IMR-90 (cell line): ENCODE results near the gene TMEM170A. TPM values are rescaled to one million over a fixed set of nuclear protein-coding genes. Genes with fewer than 3 reads are reported as not detected.
A peak's percentile ranks its signal among the peaks of the same experiment; 100 is the strongest.

Experiments
- ATAC-seq: fragments of 200-7000 bp; cut with Tn5 transposase; 2 replicates; pipeline ENCODE4 v1.9.1; 2020; ENCODE audit warnings: low read depth, mild to moderate bottlenecking, moderate library complexity
- BruUV-seq: library from RNA; stranded (reverse); fragments of 400-500 nt; replicated peaks from 2 replicates; lab custom pipeline; 2021; lab: Mats Ljungman, UMichigan
- CTCF ChIA-PET: fragments of 300-600 bp; formaldehyde crosslinking; extraction: SDS; loops from one replicate; lab custom pipeline; 2021; ENCODE audit warnings: antibody characterized with exemption; lab: Yijun Ruan, JAX
- POLR2A ChIA-PET: fragments of 300-600 bp; sonication (Branson Sonifier 250); formaldehyde crosslinking; loops from one replicate; lab custom pipeline; 2022; ENCODE audit warnings: antibody characterized with exemption; ENCODE audit not compliant: unreplicated experiment; lab: Charles Lee
- DNase-seq: peaks from one replicate; pipeline ENCODE4 v3.0.0; 2013
- H2AFZ ChIP-seq: replicated peaks from 2 replicates; pipeline ENCODE3; 2013; ENCODE audit warnings: low read length, mild to moderate bottlenecking; ENCODE audit not compliant: poor library complexity
- H2AK5ac ChIP-seq: 2 replicates; pipeline ENCODE4 v1.6.1; 2013; ENCODE audit warnings: low read depth, low read length, inconsistent platforms
- H2AK9ac ChIP-seq: replicated peaks from 2 replicates; pipeline ENCODE3; 2013; ENCODE audit warnings: mild to moderate bottlenecking, low read depth, low read length, moderate library complexity; ENCODE audit not compliant: poor library complexity
- H2BK120ac ChIP-seq: 2 replicates; pipeline ENCODE4 v1.6.1; 2013; ENCODE audit warnings: low read depth, low read length, inconsistent platforms
- H2BK15ac ChIP-seq: 3 replicates; pipeline ENCODE4 v1.6.1; 2013; ENCODE audit warnings: low read depth, low read length, inconsistent platforms
- H2BK20ac ChIP-seq: 2 replicates; pipeline ENCODE4 v1.6.1; 2013; ENCODE audit warnings: low read depth, mild to moderate bottlenecking, inconsistent platforms, low read length, moderate library complexity
- H2BK5ac ChIP-seq: 2 replicates; pipeline ENCODE4 v1.6.1; 2013; ENCODE audit warnings: mild to moderate bottlenecking, low read depth, low read length, inconsistent platforms; ENCODE audit not compliant: poor library complexity, severe bottlenecking
- H3K14ac ChIP-seq: replicated peaks from 2 replicates; pipeline ENCODE4 v1.6.1; 2013; ENCODE audit warnings: low read depth, low read length, inconsistent platforms
- H3K18ac ChIP-seq: 2 replicates; pipeline ENCODE4 v1.6.1; 2013; ENCODE audit warnings: low read depth, low read length, control low read depth
- H3K23ac ChIP-seq: 2 replicates; pipeline ENCODE4 v1.6.1; 2013; ENCODE audit warnings: low read depth, low read length, inconsistent platforms
- H3K27ac ChIP-seq: 2 replicates; pipeline ENCODE4 v1.5.1; 2013; ENCODE audit warnings: mild to moderate bottlenecking, control low read depth, low read length; ENCODE audit not compliant: insufficient read depth
- H3K27me3 ChIP-seq: 2 replicates; pipeline ENCODE4 v1.6.1; 2013; ENCODE audit warnings: low read length; ENCODE audit not compliant: control insufficient read depth, insufficient read depth
- H3K36me3 ChIP-seq: 2 replicates; pipeline ENCODE4 v1.6.1; 2013; ENCODE audit warnings: low read length, mixed read lengths; ENCODE audit not compliant: control insufficient read depth, insufficient read depth
- H3K4ac ChIP-seq: 2 replicates; pipeline ENCODE4 v1.6.1; 2013; ENCODE audit warnings: low read depth, low read length, inconsistent platforms
- H3K4me1 ChIP-seq: 2 replicates; pipeline ENCODE4 v1.6.1; 2013; ENCODE audit warnings: low read length, mixed read lengths; ENCODE audit not compliant: control insufficient read depth, insufficient read depth
- H3K4me2 ChIP-seq: 2 replicates; pipeline ENCODE4 v1.6.1; 2013; ENCODE audit warnings: low read depth, mild to moderate bottlenecking, control low read depth, low read length, moderate library complexity
- H3K4me3 ChIP-seq: 2 replicates; pipeline ENCODE4 v1.5.1; 2013; ENCODE audit warnings: low read depth, mild to moderate bottlenecking, control low read depth, low read length, moderate library complexity; ENCODE audit not compliant: insufficient read depth
- H3K56ac ChIP-seq: 2 replicates; pipeline ENCODE4 v1.6.1; 2013; ENCODE audit warnings: low read length, inconsistent platforms; ENCODE audit not compliant: insufficient read depth; ENCODE audit errors: extremely low read depth
- H3K79me1 ChIP-seq, 2 experiments: 2 replicates each; pipeline ENCODE4 v1.6.1; 2013; ENCODE audit warnings: low read length in 2 of 2, inconsistent platforms in 1 of 2, low read depth in 1 of 2
- H3K9ac ChIP-seq: 2 replicates; pipeline ENCODE4 v1.6.1; 2013; ENCODE audit warnings: low read depth, low read length, control low read depth
- H3K9me1 ChIP-seq: 2 replicates; pipeline ENCODE4 v1.6.1; 2013; ENCODE audit warnings: low read length, inconsistent platforms; ENCODE audit not compliant: insufficient read depth
- H3K9me3 ChIP-seq: 2 replicates; pipeline ENCODE4 v1.6.1; 2013; ENCODE audit warnings: low read length; ENCODE audit not compliant: control insufficient read depth, insufficient read depth
- H4K20me1 ChIP-seq: 2 replicates; pipeline ENCODE4 v1.6.1; 2013; ENCODE audit warnings: low read length, inconsistent platforms; ENCODE audit not compliant: insufficient read depth
- H4K5ac ChIP-seq: 2 replicates; pipeline ENCODE4 v1.6.1; 2013; ENCODE audit warnings: mild to moderate bottlenecking, low read depth, low read length, control low read depth
- H4K8ac ChIP-seq, 2 experiments: 2 replicates each; pipeline ENCODE4 v1.6.1; 2013; ENCODE audit warnings: low read depth in 2 of 2, low read length in 2 of 2, control low read depth in 1 of 2, inconsistent platforms in 1 of 2
- H4K91ac ChIP-seq: 2 replicates; pipeline ENCODE4 v1.6.1; 2013; ENCODE audit warnings: low read depth, low read length, inconsistent platforms; ENCODE audit not compliant: insufficient read depth
- CEBPB ChIP-seq: IDR thresholded peaks from 2 replicates; pipeline ENCODE4 v1.6.1; 2012; ENCODE audit warnings: low read depth, low read length, improper control_type of control experiment
- NFE2L2 ChIP-seq: fragments of 150-350 bp; IDR thresholded peaks from 2 replicates; pipeline ENCODE4 v1.6.1; 2016; ENCODE audit warnings: low read depth, mild to moderate bottlenecking, low read length
- RAD21 ChIP-seq: IDR thresholded peaks from 2 replicates; pipeline ENCODE4 v1.6.1; 2012; ENCODE audit warnings: low read length, improper control_type of control experiment
- WGBS, 2 experiments: methylation state at CpG; one replicate each; pipeline versions ENCODE4 v1.1.5 to v1.1.7; 2013; ENCODE audit warnings: missing lambda C conversion rate in 2 of 2; ENCODE audit not compliant: insufficient read length in 1 of 2; ENCODE audit errors: extremely low coverage in 2 of 2; 5-methylcytosine and 5-hydroxymethylcytosine counted together
- dilution Hi-C: fragments of 300-500 bp; cut with HindIII; formaldehyde crosslinking; loops from one replicate; pipeline ENCODE4 v1.14.3; 2018; ENCODE audit warnings: low sequenced_read_pairs; ENCODE audit not compliant: unreplicated experiment
- in situ Hi-C: fragments of 300-500 bp; cut with MboI; formaldehyde crosslinking; loops from 3 replicates; pipeline ENCODE4 v1.14.3; 2019; ENCODE audit warnings: low sequenced_read_pairs, inconsistent platforms, mixed read lengths
- intact Hi-C: fragments of 100-400 bp; cut with micrococcal nuclease; formaldehyde crosslinking; loops from 2 replicates; pipeline ENCODE4 v1.10.0; 2022
- polyA plus RNA-seq, 3 experiments: library from polyadenylated mRNA; depleted of rRNA; stranded (reverse); fragments of >200 nt; gene quantifications; 2 replicates each; pipeline ENCODE4 v1.2.3, GENCODE V29; 2012; ENCODE audit warnings: low replicate concordance in 1 of 3
- total RNA-seq: library from RNA; depleted of rRNA; stranded (reverse); fragments of >200 nt; gene quantifications from 2 replicates; pipeline ENCODE4 v1.2.3, GENCODE V29; 2012
- TF ChIP-seq, protein P1 (sequence below): conservative IDR thresholded peaks from 2 replicates; pipeline ENCODE4 v1.5.1; 2012; ENCODE audit warnings: mild to moderate bottlenecking, low read depth, low read length, improper control_type of control experiment
- TF ChIP-seq, protein P2 (sequence below): fragments of 150-350 bp; IDR thresholded peaks from 2 replicates; pipeline ENCODE4 v1.6.1; 2016; ENCODE audit warnings: low read depth, mild to moderate bottlenecking, low read length, moderate library complexity, borderline replicate concordance

TMEM170A gene
- total and polyA plus RNA-seq, 2 of the 4 experiments (the other 2 are of a cell fraction): 7.3 to 10.9 TPM

DNA sequence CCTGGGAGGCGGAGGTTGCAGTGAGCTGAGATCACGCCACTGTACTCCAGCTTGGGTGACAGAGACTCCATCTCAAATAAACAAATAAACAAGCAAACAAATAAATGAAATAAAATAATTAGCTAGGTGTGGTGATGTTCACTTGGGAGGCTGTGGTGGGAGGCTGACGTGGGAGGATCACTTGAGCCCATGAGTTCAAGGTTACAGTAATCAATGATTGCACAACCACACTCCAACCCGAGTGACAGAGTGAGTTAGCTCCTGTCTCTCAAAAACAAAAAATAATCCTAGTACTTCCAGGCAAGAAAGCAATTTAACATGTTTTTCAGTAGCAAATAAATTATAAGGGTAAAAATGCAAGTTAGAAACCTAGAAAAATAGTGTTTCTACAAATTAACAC is 57.5 kb downstream of the TMEM170A start:
- no peaks in the 10 kb centered on the region for H4K20me1 ChIP-seq
- peaks cover 14 to 15% of the 10 kb centered on the region in 2 experiments; a peak in 3 of 4 replicates for H3K79me1 ChIP-seq
- H3K36me3 ChIP-seq: peaks cover 23% of the 10 kb centered on the region
- intact Hi-C loops (no loop called here), dilution Hi-C loops (no loop called here), in situ Hi-C loops (no loop called here)
- H2BK15ac ChIP-seq: no peak overlapping the region
- ChIA-PET POLR2A (no interaction called here), CTCF (interaction anchor here (1.5 kb wide), 1 partner anchor 168 kb away, joined by 3 read pairs; no protein-coding TSS in a partner anchor)
- no peak overlapping the region for H3K27ac ChIP-seq
- DNase-seq: no peak
- no peak overlapping the region for H4K8ac ChIP-seq
- no peaks in the 10 kb centered on the region for H3K9me1 ChIP-seq
- H3K23ac ChIP-seq: no peak overlapping the region
- H3K18ac ChIP-seq: no peak overlapping the region
- no peak overlapping the region for H3K14ac ChIP-seq
- H2AK9ac ChIP-seq: no peak overlapping the region
- no peak overlapping the region for H2BK5ac ChIP-seq
- ATAC-seq: no peak
- no peak overlapping the region for H3K4ac ChIP-seq
- no peak overlapping the region for H3K9ac ChIP-seq
- TF ChIP-seq, protein P1, sequence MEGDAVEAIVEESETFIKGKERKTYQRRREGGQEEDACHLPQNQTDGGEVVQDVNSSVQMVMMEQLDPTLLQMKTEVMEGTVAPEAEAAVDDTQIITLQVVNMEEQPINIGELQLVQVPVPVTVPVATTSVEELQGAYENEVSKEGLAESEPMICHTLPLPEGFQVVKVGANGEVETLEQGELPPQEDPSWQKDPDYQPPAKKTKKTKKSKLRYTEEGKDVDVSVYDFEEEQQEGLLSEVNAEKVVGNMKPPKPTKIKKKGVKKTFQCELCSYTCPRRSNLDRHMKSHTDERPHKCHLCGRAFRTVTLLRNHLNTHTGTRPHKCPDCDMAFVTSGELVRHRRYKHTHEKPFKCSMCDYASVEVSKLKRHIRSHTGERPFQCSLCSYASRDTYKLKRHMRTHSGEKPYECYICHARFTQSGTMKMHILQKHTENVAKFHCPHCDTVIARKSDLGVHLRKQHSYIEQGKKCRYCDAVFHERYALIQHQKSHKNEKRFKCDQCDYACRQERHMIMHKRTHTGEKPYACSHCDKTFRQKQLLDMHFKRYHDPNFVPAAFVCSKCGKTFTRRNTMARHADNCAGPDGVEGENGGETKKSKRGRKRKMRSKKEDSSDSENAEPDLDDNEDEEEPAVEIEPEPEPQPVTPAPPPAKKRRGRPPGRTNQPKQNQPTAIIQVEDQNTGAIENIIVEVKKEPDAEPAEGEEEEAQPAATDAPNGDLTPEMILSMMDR: no peak
- no peak for TF ChIP-seq NFE2L2
- TF ChIP-seq, protein P2, sequence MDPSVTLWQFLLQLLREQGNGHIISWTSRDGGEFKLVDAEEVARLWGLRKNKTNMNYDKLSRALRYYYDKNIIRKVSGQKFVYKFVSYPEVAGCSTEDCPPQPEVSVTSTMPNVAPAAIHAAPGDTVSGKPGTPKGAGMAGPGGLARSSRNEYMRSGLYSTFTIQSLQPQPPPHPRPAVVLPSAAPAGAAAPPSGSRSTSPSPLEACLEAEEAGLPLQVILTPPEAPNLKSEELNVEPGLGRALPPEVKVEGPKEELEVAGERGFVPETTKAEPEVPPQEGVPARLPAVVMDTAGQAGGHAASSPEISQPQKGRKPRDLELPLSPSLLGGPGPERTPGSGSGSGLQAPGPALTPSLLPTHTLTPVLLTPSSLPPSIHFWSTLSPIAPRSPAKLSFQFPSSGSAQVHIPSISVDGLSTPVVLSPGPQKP: no peak
- peak; percentile 57 for TF ChIP-seq CEBPB
- TF ChIP-seq RAD21: no peak
- H3K4me1 ChIP-seq: peaks cover 4% of the 10 kb centered on the region; the same call in 1 of the 2 replicates
- no peak overlapping the region for H4K5ac ChIP-seq
- H4K91ac ChIP-seq: no peak overlapping the region
- no TSS peak for BruUV-seq
- no peak overlapping the region for H3K56ac ChIP-seq
- H2AK5ac ChIP-seq: no peak overlapping the region
- no peak overlapping the region for H3K4me3 ChIP-seq
- H3K4me2 ChIP-seq: no peak overlapping the region
- H2AFZ ChIP-seq: no peak overlapping the region
- H3K9me3 ChIP-seq: no peaks in the 10 kb centered on the region
- no peaks in the 10 kb centered on the region for H3K27me3 ChIP-seq
- no CpG with 5 or more reads among the region's 4 CpGs for WGBS, 2 experiments
- H2BK20ac ChIP-seq: no peak overlapping the region
- no peak overlapping the region for H2BK120ac ChIP-seq
